Fibroblast of the conjunctiva (primary cell): ENCODE measurements around the gene HOXA7.

Experiments used
- DNase-seq: peaks from one replicate; pipeline ENCODE4 v3.0.0-alpha.2; 2010; ENCODE audit warnings: low read depth

The HOXA7 gene

DNA sequence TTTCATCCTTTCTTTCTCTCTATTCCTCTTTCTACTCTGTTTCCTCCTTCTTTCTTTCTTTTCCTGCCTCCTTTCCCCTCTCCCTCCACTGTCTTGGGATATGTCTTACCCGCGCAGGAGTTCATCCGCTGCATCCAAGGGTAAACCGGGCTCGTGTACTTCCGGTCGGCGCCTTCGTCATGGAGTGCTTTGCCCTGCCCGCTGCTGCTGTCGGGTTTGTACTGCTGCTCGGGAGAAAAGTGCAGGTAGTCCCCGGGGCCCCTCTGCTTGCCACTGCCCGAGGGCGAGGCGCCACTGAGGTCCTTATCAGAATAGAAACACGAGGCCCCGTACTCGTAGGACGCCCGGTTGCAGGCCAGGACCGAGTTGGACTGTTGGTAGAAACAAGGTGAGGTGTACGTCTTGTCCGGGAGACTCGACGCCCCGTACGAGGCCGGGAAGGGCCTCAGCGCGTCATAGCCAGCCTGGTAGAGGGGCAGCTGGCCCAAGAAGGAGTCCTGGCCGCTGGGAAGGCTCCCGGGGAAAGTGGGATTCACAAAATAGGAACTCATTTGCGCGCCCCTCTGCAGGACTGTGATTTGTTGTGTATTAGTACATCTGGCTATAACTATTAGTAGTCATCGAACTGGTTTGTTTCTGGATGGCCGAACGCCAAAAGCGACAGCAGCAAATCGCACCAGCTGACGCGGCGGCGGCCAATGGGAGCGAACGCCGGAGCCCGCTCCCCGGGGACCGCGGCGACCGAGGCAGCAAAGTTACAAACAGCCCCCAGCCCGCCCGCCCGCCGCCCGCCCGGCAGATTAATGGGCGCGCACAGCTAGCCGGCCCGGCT is 9.1 kb downstream of the HOXA7 start, which contains the start of gene HOXA6:
HOXA6 (minus strand) TSS at position 576 of the 832 bp plus-strand sequence; CDS start at position 551, 25 bp downstream.
- no peak for DNase-seq

DNA sequence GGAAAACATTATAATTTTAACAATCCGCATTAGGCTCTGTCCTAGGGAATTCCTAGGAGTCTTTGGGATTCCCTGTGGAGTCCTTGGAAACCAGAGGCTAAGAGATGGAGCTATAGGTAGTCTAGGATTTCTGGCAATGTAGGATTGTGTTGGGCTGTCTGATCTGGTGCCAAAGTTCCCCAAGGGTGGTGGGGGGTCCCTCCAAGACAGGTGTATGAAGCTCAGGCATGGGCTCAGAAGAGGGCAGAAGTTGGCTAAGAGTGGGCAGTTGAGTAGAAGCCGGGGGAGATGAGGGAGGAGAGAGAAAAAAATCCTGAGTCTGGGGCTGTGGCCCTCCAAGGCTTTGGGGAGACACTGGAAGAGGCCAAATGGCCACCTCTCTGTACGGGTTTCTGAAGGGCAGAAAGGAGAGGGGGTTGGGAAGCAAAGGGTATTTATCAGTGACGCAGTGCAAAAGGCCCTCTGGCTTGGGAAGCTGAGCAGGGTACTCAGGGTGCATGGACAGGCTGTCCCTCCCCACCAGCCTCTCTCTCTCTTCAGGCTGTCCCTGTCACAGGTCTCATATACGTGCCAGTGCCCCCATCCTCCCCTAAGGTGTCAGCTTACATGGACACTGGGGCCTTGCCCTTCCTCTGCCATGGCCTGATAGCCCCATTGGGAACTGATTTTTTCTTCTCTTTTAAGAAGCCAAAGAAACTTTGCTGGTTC is 9.8 kb downstream of the HOXA7 start:
- no peak for DNase-seq

GRCh38 chr7:27145914-27146412 is 10.5 kb downstream of the HOXA7 start:
- DNase-seq, result no peak

DNA sequence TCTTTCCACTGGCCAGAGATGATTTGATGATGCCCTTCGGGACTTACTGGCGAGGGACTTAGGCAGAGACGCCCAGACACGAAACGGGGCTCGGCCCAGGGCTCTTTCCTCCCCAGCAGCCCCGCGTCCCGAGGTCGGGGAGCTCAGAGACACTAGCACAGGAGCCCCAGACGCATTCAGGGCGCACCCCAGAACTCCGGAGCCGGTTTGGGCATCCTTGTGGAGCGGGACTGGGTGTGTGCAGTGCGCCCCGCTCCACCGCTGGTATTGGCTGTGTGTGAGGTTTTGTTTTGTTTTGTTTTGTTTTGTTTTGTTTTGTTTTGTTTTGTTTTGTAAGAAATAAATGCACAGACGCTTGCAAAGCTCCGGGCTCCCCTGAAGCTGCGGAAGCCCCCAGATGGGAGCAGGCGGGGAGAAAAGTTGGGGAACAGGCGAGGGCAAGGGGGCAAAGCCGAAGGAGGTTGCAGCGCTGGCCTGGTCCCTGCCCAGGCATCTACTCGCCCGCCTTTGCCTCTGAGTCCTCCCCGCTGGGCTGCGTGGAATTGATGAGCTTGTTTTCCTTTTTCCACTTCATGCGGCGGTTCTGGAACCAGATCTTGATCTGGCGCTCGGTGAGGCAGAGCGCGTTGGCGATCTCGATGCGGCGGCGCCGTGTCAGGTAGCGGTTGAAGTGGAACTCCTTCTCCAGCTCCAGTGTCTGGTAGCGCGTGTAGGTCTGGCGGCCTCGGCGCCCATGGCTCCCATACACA is 11.1 kb downstream of the HOXA7 start:
- no peak for DNase-seq

DNA sequence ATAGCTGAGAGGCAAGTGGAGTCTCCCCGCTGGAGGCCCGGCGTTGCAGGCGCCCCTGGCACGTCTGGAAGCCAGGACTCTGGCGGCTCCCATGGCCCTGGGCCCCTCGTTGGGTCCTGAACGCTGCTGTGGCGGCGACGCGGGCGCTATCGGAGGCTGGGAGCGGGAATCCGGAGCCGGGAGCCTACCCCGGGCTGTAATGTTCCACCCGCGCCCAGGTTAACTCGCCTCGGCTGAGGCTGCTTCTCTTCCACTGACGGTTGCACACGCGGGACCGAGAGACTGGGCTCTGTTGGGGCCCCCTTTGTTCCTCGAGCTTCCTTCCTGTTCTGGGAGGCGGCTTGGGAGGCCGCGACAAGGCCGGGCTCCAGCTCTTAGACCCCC is 11.7 kb downstream of the HOXA7 start:
- no peak for DNase-seq

- DNase-seq, result no peak
Measured at GRCh38 chr7:27143950-27144780, 12.3 kb downstream of the HOXA7 start.

DNA sequence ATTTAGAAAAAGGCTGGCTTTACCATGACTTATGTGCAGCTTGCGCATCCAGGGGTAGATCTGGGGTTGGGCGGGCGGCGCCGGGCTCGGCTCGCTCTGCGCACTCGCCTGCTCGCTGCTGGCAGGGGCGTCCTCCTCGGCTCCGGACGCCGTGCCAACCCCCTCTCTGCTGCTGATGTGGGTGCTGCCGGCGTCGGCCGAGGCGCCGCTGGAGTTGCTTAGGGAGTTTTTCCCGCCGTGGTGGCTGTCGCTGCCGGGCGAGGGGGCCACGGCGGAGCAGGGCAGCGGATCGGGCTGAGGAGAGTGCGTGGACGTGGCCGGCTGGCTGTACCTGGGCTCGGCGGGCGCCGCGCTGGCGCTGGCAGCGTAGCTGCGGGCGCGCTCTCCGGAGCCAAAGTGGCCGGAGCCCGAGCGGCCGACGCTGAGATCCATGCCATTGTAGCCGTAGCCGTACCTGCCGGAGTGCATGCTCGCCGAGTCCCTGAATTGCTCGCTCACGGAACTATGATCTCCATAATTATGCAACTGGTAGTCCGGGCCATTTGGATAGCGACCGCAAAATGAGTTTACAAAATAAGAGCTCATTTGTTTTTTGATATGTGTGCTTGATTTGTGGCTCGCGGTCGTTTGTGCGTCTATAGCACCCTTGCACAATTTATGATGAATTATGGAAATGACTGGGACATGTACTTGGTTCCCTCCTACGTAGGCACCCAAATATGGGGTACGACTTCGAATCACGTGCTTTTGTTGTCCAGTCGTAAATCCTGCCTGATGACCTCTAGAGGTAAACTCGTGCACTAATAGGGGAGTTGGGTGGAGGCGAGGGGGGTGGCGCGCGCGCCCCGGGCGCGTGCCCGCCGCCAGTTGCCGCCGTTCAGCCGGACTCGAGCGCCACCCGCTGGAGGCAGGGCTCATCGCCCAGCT is 13.2 kb downstream of the HOXA7 start, which contains the start of gene HOXA5:
HOXA5 (minus strand) TSS at position 659 of the 927 bp plus-strand sequence; CDS start at position 585, 74 bp downstream.
- no peak for DNase-seq

- no peak for DNase-seq
Measured at GRCh38 chr7:27142580-27143022, 13.9 kb downstream of the HOXA7 start.

DNA sequence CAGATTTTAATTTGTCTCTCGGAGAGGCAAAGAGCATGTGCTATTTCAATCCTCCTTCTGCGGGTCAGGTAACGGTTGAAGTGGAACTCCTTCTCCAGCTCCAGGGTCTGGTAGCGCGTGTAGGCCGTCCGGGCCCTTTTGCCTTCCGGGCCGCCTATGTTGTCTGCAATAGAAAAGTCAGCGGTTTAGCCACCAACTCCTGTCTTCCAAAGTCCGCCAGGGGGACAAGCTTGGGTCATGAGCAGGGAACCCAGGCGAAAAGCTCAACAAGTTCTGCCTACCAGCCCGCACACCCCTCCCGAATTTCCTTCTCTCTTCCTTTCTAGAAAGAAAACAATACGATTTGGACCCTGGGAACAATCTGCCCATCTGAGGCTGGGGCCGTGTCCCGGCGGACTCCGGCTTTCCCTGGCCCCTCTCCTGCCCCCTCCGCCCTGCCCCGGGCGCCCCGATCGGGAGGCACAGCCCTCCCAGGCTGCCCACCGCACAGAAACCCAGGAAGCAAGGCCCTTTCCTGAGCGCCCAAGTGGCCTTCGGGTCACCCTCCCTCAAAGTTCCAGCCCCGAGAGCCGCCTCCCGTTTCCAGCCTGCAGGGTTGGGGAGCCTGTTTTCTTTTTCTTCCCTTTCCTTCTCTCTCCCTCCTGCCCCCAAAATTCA is 14.4 kb downstream of the HOXA7 start:
- DNase-seq, result no peak

- DNase-seq, result no peak
Measured at GRCh38 chr7:27141137-27141922, 15.1 kb downstream of the HOXA7 start.

GRCh38 chr7:27140126-27140857 is 16.2 kb downstream of the HOXA7 start:
- no peak for DNase-seq

DNA sequence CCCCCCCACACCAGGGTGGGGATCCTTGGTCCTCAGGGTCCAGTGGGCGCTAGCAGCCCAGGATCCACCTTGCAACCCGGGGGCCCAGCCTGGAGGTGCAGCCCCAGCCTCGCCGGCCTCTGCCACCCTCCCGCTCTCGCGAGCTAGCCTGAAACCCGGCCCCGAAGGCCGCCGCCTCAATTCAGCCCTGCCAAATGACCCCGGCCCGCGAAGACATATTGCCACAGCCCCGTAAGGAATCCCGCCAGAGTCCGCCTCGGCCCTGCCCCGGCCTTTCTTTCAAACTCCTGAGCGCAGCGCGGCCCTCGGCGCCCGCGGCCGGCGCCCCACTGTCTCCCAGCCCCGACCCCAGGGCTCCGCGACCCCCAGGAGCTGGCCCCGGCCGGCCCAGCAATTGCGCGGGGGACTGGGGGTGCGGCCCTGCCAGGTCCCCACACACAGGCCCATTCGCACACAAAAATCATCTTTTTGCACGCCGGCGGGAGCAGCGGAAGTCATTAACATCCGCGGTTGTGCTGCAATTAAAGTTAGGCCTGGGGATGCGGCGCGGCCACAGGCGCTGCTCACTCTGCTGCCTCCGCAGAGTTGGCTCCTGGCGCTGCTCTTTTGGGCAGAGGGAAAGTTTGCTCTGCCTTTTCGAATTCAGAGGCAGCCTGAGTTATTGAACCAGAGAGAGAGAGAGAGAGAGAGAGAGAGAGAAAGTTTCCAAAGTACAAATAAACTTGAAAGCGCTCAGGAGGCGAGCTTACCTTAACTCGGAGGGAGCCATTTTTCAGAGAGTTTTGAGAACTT is 16.9 kb downstream of the HOXA7 start:
- DNase-seq, result no peak

- no peak for DNase-seq
Measured at GRCh38 chr7:27138985-27139333, 17.5 kb downstream of the HOXA7 start.

GRCh38 chr7:27138472-27138871 is 18.0 kb downstream of the HOXA7 start:
- DNase-seq, result no peak

GRCh38 chr7:27137640-27138315 is 18.7 kb downstream of the HOXA7 start:
- no peak for DNase-seq

DNA sequence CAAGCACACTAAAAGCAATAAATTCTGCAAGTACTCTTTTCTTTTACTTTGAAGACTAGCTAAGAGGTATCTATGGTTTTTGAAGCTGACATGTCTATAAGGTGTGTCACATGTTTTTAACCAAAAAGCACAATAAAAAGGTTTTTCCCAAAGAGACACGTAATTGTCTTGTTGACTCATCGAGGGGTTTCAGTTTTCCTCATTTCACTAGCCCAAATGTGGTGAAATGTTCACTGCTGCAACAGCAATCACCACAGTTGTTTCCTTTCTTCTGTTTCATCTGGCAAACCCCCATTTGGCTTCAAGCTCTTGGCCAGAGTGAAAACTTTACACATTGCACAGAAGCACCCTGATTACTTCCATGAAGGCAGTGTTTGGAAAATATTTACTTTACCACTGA is 22.1 kb downstream of the HOXA7 start:
- DNase-seq, result no peak
